ENCODE results near the gene AUTS2.

- no peak for TF ChIP-seq HSF1 (IDR thresholded peaks at IDR 0.05; ENCODE audit: low read depth, low read length)
- TF ChIP-seq BHLHE40 (IDR thresholded peaks at IDR 0.05; ENCODE audit: borderline replicate concordance in 1 of 2, low read depth in 2 of 2, low read length in 1 of 2): no peak
- no peak for TF ChIP-seq CTCF (IDR thresholded peaks at IDR 0.05 in 2 of 3, conservative IDR thresholded peaks at IDR 0.05 in 1 of 3; ENCODE audit: control insufficient read depth in 2 of 3, extremely low read depth in 1 of 3, insufficient read depth in 1 of 3, low read depth in 3 of 3, low read length in 3 of 3)
- no peak for TF ChIP-seq TCF12 (IDR thresholded peaks at IDR 0.05; ENCODE audit: low read depth, low read length)
These were observed 107.8 kb downstream of the AUTS2 start for GRCh38 chr7:69706070-69706469.

All from GM12878 (cell line).